Upper lobe of left lung (tissue), 6 donors: ENCODE data around the gene B3GAT1. TPM values are rescaled to one million over a fixed set of nuclear protein-coding genes. Genes with fewer than 3 reads are reported as not detected.

Experiments used
- ATAC-seq, 2 donors: fragments of 200-7000 bp; cut with Tn5 transposase; one replicate each; pipeline ENCODE4 v1.9.1; 2022; ENCODE audit warnings: mild to moderate bottlenecking in 2 of 2, moderate library complexity in 2 of 2; ENCODE audit not compliant: low FRiP score in 2 of 2
- DNase-seq, 2 donors: peaks; one replicate each; pipeline ENCODE4 v3.0.0-alpha.2; 2019 to 2020
- H3K27ac ChIP-seq, 4 donors: fragments of 200-600 bp; sonication (generic); one replicate each; pipeline ENCODE4 v1.5.1; 2016 to 2019
- H3K27me3 ChIP-seq, 4 donors: fragments of 200-600 bp; sonication (generic); one replicate each; pipeline ENCODE4 v1.5.1; 2017 to 2019
- H3K36me3 ChIP-seq, 4 donors: fragments of 200-600 bp; sonication (generic); one replicate each; pipeline ENCODE4 v1.5.1; 2016 to 2019
- H3K4me1 ChIP-seq, 4 donors: fragments of 200-600 bp; sonication (generic); one replicate each; pipeline ENCODE4 v1.5.1; 2018 to 2019
- H3K4me3 ChIP-seq, 4 donors: fragments of 200-600 bp; sonication (generic); one replicate each; pipeline ENCODE4 v1.5.1; 2017 to 2019; ENCODE audit warnings: mild to moderate bottlenecking in 2 of 4, moderate library complexity in 1 of 4
- H3K9me3 ChIP-seq, 4 donors: fragments of 200-600 bp; sonication (generic); one replicate each; pipeline ENCODE4 v1.5.1; 2018 to 2019
- CTCF ChIP-seq, 6 experiments: fragments of 450-650 bp in 4 of 6; fragments of 200-600 bp in 2 of 6; sonication (generic) in 2 of 6; IDR thresholded peaks; one replicate each; pipeline ENCODE4 v1.5.1; 2016 to 2019; ENCODE audit warnings: antibody characterized with exemption in 6 of 6
- EP300 ChIP-seq, 4 donors: sonication (generic); formaldehyde crosslinking; IDR thresholded peaks; one replicate each; pipeline ENCODE4 v1.5.1; 2017; ENCODE audit warnings: antibody characterized with exemption in 4 of 4, control low read depth in 2 of 4
- POLR2A ChIP-seq, 4 donors: fragments of 450-650 bp; IDR thresholded peaks; one replicate each; pipeline ENCODE4 v1.5.1; 2016 to 2017; ENCODE audit warnings: antibody characterized with exemption in 4 of 4, mild to moderate bottlenecking in 2 of 4
- POLR2AphosphoS5 ChIP-seq, 2 donors: sonication (generic); formaldehyde crosslinking; IDR thresholded peaks; one replicate each; pipeline ENCODE4 v1.5.1; 2017; ENCODE audit warnings: antibody characterized with exemption in 2 of 2
- WGBS, 2 donors: methylation state at CpG; one replicate each; pipeline ENCODE4 v1.1.5; 2017 to 2018; 5-methylcytosine and 5-hydroxymethylcytosine counted together
- total RNA-seq, 6 donors: library from RNA; depleted of rRNA in 4 of 6; stranded (reverse); fragments of >200 nt in 4 of 6; gene quantifications; one replicate each; pipeline versions ENCODE4 v1.1.0 to v1.2.1, GENCODE V29; 2016 to 2021
- donor health status: DM: no; HTN: no; CAD: no; lungs with moderate emphysema.
- donor health status: DM: no; HTN: yes; CAD: no; lungs with severe emphysema.

Gene B3GAT1
- total RNA-seq, 6 donors from 2014 or later = under 0.01 to 2.7 (median 1.2) TPM

GRCh38 chr11:134350381-134350780, 61.7 kb downstream of the B3GAT1 start:
- H3K9me3 ChIP-seq = no peaks in the 10 kb centered on the region
- no peak for ATAC-seq
- H3K27me3 ChIP-seq = no peaks in the 10 kb centered on the region
- H3K4me1 ChIP-seq = no peaks in the 10 kb centered on the region
- WGBS, 2 donors = 90 to 93% methylated on average over 9 of the region's 9 CpGs
- no peak overlapping the region for H3K4me3 ChIP-seq
- H3K36me3 ChIP-seq = no peaks in the 10 kb centered on the region
- DNase-seq = no peak
- no peak overlapping the region for H3K27ac ChIP-seq
- TF ChIP-seq EP300 (IDR thresholded peaks at IDR 0.05) (no peak), POLR2A (IDR thresholded peaks at IDR 0.05) (no peak), POLR2AphosphoS5 (IDR thresholded peaks at IDR 0.05) (no peak), CTCF (IDR thresholded peaks at IDR 0.05) (no peak)

GRCh38 chr11:134349802-134350355, 62.2 kb downstream of the B3GAT1 start:
- Histone ChIP-seq H3K4me1 (no peaks in the 10 kb centered on the region), H3K4me3 (no peak overlapping the region), H3K27me3 (no peaks in the 10 kb centered on the region), H3K36me3 (no peaks in the 10 kb centered on the region), H3K9me3 (no peaks in the 10 kb centered on the region), H3K27ac (no peak overlapping the region)
- peak in 1 of 2 donors; percentile 9 for DNase-seq
- TF ChIP-seq EP300 (IDR thresholded peaks at IDR 0.05) (no peak), POLR2AphosphoS5 (IDR thresholded peaks at IDR 0.05) (no peak), CTCF (IDR thresholded peaks at IDR 0.05) (no peak), POLR2A (IDR thresholded peaks at IDR 0.05) (no peak)
- WGBS, 2 donors = 74 to 90% methylated on average over 8 to 10 of the region's 10 CpGs
- no peak for ATAC-seq

- H3K4me3 ChIP-seq = no peak overlapping the region
- 39 to 54% methylated on average over 6 of the region's 6 CpGs for WGBS, 2 donors
- DNase-seq (peak in 1 of 2 donors; percentile 4), ATAC-seq (no peak)
- H3K27me3 ChIP-seq = no peaks in the 10 kb centered on the region
- no peak overlapping the region for H3K27ac ChIP-seq
- no peaks in the 10 kb centered on the region for H3K9me3 ChIP-seq
- H3K4me1 ChIP-seq = no peaks in the 10 kb centered on the region
- TF ChIP-seq CTCF (IDR thresholded peaks at IDR 0.05) = no peak
- TF ChIP-seq POLR2AphosphoS5 (IDR thresholded peaks at IDR 0.05) = no peak
- TF ChIP-seq EP300 (IDR thresholded peaks at IDR 0.05) = no peak
- TF ChIP-seq POLR2A (IDR thresholded peaks at IDR 0.05) = no peak
- no peaks in the 10 kb centered on the region for H3K36me3 ChIP-seq
Observed at GRCh38 chr11:134349109-134349801, 62.8 kb downstream of the B3GAT1 start.

- 80 to 93% methylated on average over 6 to 10 of the region's 10 CpGs for WGBS, 2 donors
- TF ChIP-seq EP300 (IDR thresholded peaks at IDR 0.05) (no peak), POLR2A (IDR thresholded peaks at IDR 0.05) (no peak), CTCF (IDR thresholded peaks at IDR 0.05) (no peak), POLR2AphosphoS5 (IDR thresholded peaks at IDR 0.05) (no peak)
- no peak for ATAC-seq
- no peak overlapping the region for H3K27ac ChIP-seq
- no peak overlapping the region for H3K4me3 ChIP-seq
- H3K36me3 ChIP-seq = no peaks in the 10 kb centered on the region
- no peaks in the 10 kb centered on the region for H3K27me3 ChIP-seq
- DNase-seq = no peak
- H3K9me3 ChIP-seq = no peaks in the 10 kb centered on the region
- H3K4me1 ChIP-seq = no peaks in the 10 kb centered on the region
Observed at GRCh38 chr11:134347441-134347840, 64.6 kb downstream of the B3GAT1 start.

GRCh38 chr11:134346976-134347350, 65.1 kb downstream of the B3GAT1 start:
- Histone ChIP-seq H3K4me1 (no peaks in the 10 kb centered on the region), H3K4me3 (no peak overlapping the region), H3K9me3 (no peaks in the 10 kb centered on the region), H3K36me3 (no peaks in the 10 kb centered on the region), H3K27ac (no peak overlapping the region), H3K27me3 (no peaks in the 10 kb centered on the region)
- ATAC-seq (no peak), DNase-seq (no peak)
- TF ChIP-seq EP300 (IDR thresholded peaks at IDR 0.05) (no peak), CTCF (IDR thresholded peaks at IDR 0.05) (no peak), POLR2AphosphoS5 (IDR thresholded peaks at IDR 0.05) (no peak), POLR2A (IDR thresholded peaks at IDR 0.05) (no peak)
- 57 to 74% methylated on average over 3 to 5 of the region's 5 CpGs for WGBS, 2 donors
